ENCODE measurements around the gene GCK. TPM values are rescaled to one million over a fixed set of nuclear protein-coding genes. Genes with fewer than 3 reads are reported as not detected.
A peak's percentile ranks its signal among the peaks of the same experiment; 100 is the strongest.

Gene GCK
- total and polyA plus RNA-seq, 2 of the 13 experiments (the other 11 are each of a cell fraction or from before 2014, with no cell fraction given), result not detected

DNA sequence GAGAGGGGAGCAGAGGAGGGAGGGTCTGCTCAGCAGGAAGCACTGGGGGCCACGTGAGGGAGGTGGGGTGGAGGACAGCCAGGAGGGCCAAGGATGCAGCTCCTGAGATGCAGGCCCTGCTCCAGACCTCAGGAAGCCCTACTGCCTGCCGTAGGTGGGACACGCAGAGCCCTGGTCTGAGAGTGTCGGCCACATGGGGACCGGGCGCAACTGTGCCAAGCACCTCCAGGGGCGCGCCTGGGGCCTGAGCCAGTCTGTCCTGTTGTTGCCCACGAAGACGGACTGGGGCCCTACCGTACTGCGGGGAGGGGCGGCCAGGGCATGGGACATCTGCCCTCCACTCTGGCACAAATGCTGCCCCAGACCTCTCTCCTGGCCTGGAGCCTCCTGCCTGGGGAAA, 43.2 kb upstream of the GCK start (continued):
- TF ChIP-seq, protein P1, sequence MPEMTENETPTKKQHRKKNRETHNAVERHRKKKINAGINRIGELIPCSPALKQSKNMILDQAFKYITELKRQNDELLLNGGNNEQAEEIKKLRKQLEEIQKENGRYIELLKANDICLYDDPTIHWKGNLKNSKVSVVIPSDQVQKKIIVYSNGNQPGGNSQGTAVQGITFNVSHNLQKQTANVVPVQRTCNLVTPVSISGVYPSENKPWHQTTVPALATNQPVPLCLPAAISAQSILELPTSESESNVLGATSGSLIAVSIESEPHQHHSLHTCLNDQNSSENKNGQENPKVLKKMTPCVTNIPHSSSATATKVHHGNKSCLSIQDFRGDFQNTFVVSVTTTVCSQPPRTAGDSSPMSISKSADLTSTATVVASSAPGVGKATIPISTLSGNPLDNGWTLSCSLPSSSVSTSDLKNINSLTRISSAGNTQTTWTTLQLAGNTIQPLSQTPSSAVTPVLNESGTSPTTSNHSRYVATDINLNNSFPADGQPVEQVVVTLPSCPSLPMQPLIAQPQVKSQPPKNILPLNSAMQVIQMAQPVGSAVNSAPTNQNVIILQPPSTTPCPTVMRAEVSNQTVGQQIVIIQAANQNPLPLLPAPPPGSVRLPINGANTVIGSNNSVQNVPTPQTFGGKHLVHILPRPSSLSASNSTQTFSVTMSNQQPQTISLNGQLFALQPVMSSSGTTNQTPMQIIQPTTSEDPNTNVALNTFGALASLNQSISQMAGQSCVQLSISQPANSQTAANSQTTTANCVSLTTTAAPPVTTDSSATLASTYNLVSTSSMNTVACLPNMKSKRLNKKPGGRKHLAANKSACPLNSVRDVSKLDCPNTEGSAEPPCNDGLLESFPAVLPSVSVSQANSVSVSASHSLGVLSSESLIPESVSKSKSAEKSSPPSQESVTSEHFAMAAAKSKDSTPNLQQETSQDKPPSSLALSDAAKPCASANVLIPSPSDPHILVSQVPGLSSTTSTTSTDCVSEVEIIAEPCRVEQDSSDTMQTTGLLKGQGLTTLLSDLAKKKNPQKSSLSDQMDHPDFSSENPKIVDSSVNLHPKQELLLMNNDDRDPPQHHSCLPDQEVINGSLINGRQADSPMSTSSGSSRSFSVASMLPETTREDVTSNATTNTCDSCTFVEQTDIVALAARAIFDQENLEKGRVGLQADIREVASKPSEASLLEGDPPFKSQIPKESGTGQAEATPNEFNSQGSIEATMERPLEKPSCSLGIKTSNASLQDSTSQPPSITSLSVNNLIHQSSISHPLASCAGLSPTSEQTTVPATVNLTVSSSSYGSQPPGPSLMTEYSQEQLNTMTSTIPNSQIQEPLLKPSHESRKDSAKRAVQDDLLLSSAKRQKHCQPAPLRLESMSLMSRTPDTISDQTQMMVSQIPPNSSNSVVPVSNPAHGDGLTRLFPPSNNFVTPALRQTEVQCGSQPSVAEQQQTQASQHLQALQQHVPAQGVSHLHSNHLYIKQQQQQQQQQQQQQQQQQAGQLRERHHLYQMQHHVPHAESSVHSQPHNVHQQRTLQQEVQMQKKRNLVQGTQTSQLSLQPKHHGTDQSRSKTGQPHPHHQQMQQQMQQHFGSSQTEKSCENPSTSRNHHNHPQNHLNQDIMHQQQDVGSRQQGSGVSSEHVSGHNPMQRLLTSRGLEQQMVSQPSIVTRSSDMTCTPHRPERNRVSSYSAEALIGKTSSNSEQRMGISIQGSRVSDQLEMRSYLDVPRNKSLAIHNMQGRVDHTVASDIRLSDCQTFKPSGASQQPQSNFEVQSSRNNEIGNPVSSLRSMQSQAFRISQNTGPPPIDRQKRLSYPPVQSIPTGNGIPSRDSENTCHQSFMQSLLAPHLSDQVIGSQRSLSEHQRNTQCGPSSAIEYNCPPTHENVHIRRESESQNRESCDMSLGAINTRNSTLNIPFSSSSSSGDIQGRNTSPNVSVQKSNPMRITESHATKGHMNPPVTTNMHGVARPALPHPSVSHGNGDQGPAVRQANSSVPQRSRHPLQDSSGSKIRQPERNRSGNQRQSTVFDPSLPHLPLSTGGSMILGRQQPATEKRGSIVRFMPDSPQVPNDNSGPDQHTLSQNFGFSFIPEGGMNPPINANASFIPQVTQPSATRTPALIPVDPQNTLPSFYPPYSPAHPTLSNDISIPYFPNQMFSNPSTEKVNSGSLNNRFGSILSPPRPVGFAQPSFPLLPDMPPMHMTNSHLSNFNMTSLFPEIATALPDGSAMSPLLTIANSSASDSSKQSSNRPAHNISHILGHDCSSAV (CRISPR knock-in tag; IDR thresholded peaks at IDR 0.05; ENCODE audit: borderline replicate concordance), result no peak
- TF ChIP-seq RFX5 (IDR thresholded peaks at IDR 0.05; ENCODE audit: low read depth, low read length), result no peak
- no peak for TF ChIP-seq SNRNP70 (IDR thresholded peaks at IDR 0.05; ENCODE audit: low read depth, low read length)

DNA sequence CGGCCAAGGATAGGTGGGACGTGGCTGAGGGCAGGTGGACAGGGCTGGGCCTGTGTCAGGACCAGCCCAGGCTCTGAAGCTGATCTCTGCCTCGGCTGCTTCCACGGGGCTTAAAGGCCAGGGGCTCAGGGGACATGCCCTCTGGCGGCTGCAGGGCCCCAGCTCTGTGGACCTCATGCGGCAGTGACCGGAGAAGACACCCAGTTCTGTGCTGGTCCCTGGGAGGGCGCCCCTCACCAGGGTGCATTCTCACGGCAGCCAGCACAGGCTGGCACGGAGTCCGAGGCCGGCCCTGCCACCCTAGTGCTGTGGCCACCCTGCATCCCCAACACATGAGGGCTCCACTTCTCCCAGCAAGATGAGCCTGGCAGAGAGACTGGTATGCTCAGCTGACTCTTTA, 41.8 kb upstream of the GCK start:
- Histone ChIP-seq H3K36me3 (replicated peaks in 1 of 2; ENCODE audit: control insufficient read depth in 1 of 2, insufficient read depth in 2 of 2, low read length in 2 of 2) (no peaks in the 10 kb centered on the region), H3K9ac (ENCODE audit: insufficient read depth, low read depth, low read length) (no peak overlapping the region), H3K27ac (ENCODE audit: extremely low read length, insufficient read depth, low read length) (no peak overlapping the region), H3K4me2 (ENCODE audit: low read depth, low read length) (0 out of 2 replicates have a peak overlapping the region, but pooled peaks have one; percentile 7), H3K9me3 (ENCODE audit: low read length) (no peaks in the 10 kb centered on the region), H3K4me1 (ENCODE audit: insufficient read depth, low read length) (peaks cover 8% of the 10 kb centered on the region; the same call in 1 of the 2 replicates), H3K27me3 (ENCODE audit: control insufficient read depth in 1 of 2, insufficient read depth in 2 of 2, low read length in 2 of 2) (peaks cover 12 to 74% of the 10 kb centered on the region in 2 experiments; a peak in 4 of 5 replicates), H4K20me1 (ENCODE audit: insufficient read depth, low read length) (no peaks in the 10 kb centered on the region), H3K4me3 (replicated peaks in 1 of 3; ENCODE audit: insufficient read depth in 1 of 3, low read depth in 2 of 3, low read length in 3 of 3) (no peak overlapping the region), H2AFZ (ENCODE audit: low read length) (no peak overlapping the region), H3K79me2 (ENCODE audit: insufficient read depth, low read length) (no peaks in the 10 kb centered on the region)
- WGBS (ENCODE audit: low lambda C conversion rate), result no CpG with 5 or more reads among the region's 12 CpGs
- intact Hi-C loops (cut with micrococcal nuclease; ENCODE audit: unreplicated experiment), result loop anchor here (1.0 kb wide), 1 partner anchor 28 kb away; no protein-coding TSS in a partner anchor
- no peak for FAIRE-seq
- BruUV-seq (replicated peaks), result no TSS peak
- in situ Hi-C loops (cut with HindIII; ENCODE audit: extremely low pct_ligation_motif_present, low pct_unique_long_range_greater_than_20kb), result no loop called here
- ATAC-seq, result peak; percentile 83
- peak; percentile 20 for DNase-seq (ENCODE audit: low spot score)
- CTCF ChIA-PET (ENCODE audit: low intra/inter-chr PET ratio, low total read pairs), result interaction anchor here (1.7 kb wide), 1 partner anchor 100 kb away, joined by 6 read pairs; no protein-coding TSS in a partner anchor
- POLR2A ChIA-PET, result no interaction called here
- TF ChIP-seq ZNF232 (CRISPR knock-in tag; IDR thresholded peaks at IDR 0.05; ENCODE audit: borderline replicate concordance), result no peak
- TF ChIP-seq, protein P2, sequence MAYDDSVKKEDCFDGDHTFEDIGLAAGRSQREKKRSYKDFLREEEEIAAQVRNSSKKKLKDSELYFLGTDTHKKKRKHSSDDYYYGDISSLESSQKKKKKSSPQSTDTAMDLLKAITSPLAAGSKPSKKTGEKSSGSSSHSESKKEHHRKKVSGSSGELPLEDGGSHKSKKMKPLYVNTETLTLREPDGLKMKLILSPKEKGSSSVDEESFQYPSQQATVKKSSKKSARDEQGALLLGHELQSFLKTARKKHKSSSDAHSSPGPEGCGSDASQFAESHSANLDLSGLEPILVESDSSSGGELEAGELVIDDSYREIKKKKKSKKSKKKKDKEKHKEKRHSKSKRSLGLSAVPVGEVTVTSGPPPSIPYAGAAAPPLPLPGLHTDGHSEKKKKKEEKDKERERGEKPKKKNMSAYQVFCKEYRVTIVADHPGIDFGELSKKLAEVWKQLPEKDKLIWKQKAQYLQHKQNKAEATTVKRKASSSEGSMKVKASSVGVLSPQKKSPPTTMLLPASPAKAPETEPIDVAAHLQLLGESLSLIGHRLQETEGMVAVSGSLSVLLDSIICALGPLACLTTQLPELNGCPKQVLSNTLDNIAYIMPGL (CRISPR knock-in tag; IDR thresholded peaks at IDR 0.05; ENCODE audit: borderline replicate concordance in 1 of 2, low read depth in 1 of 2), result 0 out of 4 replicates have a peak, but pooled peaks of 1 of the 2 experiments have one; percentile 42
- TF ChIP-seq, protein P3, sequence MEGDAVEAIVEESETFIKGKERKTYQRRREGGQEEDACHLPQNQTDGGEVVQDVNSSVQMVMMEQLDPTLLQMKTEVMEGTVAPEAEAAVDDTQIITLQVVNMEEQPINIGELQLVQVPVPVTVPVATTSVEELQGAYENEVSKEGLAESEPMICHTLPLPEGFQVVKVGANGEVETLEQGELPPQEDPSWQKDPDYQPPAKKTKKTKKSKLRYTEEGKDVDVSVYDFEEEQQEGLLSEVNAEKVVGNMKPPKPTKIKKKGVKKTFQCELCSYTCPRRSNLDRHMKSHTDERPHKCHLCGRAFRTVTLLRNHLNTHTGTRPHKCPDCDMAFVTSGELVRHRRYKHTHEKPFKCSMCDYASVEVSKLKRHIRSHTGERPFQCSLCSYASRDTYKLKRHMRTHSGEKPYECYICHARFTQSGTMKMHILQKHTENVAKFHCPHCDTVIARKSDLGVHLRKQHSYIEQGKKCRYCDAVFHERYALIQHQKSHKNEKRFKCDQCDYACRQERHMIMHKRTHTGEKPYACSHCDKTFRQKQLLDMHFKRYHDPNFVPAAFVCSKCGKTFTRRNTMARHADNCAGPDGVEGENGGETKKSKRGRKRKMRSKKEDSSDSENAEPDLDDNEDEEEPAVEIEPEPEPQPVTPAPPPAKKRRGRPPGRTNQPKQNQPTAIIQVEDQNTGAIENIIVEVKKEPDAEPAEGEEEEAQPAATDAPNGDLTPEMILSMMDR (CRISPR knock-in tag; IDR thresholded peaks at IDR 0.05), result peak; percentile 62
- TF ChIP-seq, protein P4, sequence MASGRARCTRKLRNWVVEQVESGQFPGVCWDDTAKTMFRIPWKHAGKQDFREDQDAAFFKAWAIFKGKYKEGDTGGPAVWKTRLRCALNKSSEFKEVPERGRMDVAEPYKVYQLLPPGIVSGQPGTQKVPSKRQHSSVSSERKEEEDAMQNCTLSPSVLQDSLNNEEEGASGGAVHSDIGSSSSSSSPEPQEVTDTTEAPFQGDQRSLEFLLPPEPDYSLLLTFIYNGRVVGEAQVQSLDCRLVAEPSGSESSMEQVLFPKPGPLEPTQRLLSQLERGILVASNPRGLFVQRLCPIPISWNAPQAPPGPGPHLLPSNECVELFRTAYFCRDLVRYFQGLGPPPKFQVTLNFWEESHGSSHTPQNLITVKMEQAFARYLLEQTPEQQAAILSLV (CRISPR knock-in tag; IDR thresholded peaks at IDR 0.05; ENCODE audit: borderline replicate concordance), result no peak
- peak; percentile 44; the same call in 1 of the 2 replicates for TF ChIP-seq KDM5B (CRISPR knock-in tag; IDR thresholded peaks at IDR 0.05; ENCODE audit: borderline replicate concordance)

All from HepG2 (cell line).